ENCODE measurements around the gene ACER2.

ACER2 gene

GRCh38 chr9:19386502-19387044 is 22.2 kb upstream of the ACER2 start:
- no peak overlapping the region for H3K27ac ChIP-seq
- TF ChIP-seq CTCF (IDR thresholded peaks at IDR 0.05): no peak
- TF ChIP-seq ZFX (IDR thresholded peaks at IDR 0.05; ENCODE audit: borderline replicate concordance): no peak

- TF ChIP-seq ZFX (IDR thresholded peaks at IDR 0.05; ENCODE audit: borderline replicate concordance) (no peak), CTCF (IDR thresholded peaks at IDR 0.05) (no peak)
- H3K27ac ChIP-seq: no peak overlapping the region
These were observed 21.5 kb upstream of the ACER2 start for GRCh38 chr9:19387317-19387716.

- peak overlapping the region; percentile 39; the same call in 1 of the 2 replicates for H3K27ac ChIP-seq
These were observed 19.3 kb upstream of the ACER2 start for GRCh38 chr9:19389539-19389938.

- TF ChIP-seq CTCF (IDR thresholded peaks at IDR 0.05): no peak
- no peak for TF ChIP-seq ZFX (IDR thresholded peaks at IDR 0.05; ENCODE audit: borderline replicate concordance)
- no peak overlapping the region for H3K27ac ChIP-seq
These were observed 11.0 kb upstream of the ACER2 start for GRCh38 chr9:19397845-19398244.

- peak overlapping the region; percentile 93; the same call in 1 of the 2 replicates for H3K27ac ChIP-seq
These were observed 5.6 kb upstream of the ACER2 start for GRCh38 chr9:19403231-19403630.

GRCh38 chr9:19404283-19405075 is 4.3 kb upstream of the ACER2 start:
- TF ChIP-seq CTCF (IDR thresholded peaks at IDR 0.05): no peak
- no peak for TF ChIP-seq ZFX (IDR thresholded peaks at IDR 0.05; ENCODE audit: borderline replicate concordance)
- H3K27ac ChIP-seq: peak overlapping the region; percentile 93

GRCh38 chr9:19405771-19406170 is 3.0 kb upstream of the ACER2 start:
- H3K27ac ChIP-seq: peak overlapping the region; percentile 93

More at GRCh38 chr9:19405771-19406170, 3.0 kb upstream of the ACER2 start:
- TF ChIP-seq ZFX (IDR thresholded peaks at IDR 0.05; ENCODE audit: borderline replicate concordance) (no peak), CTCF (IDR thresholded peaks at IDR 0.05) (no peak)

Data from 22Rv1 (cell line).